OCI-M2 (cell line): ENCODE measurements around the gene MAP2.

ENCODE experiments used
- DNase-seq: peaks from one replicate; lab custom pipeline; 2025; ENCODE audit not compliant: unreplicated experiment; lab: John Stamatoyannopoulos, UW

The MAP2 gene

GRCh38 chr2:209696836-209697711, 273.2 kb downstream of the MAP2 start:
- no peak for DNase-seq

GRCh38 chr2:209702775-209703174, 278.9 kb downstream of the MAP2 start:
- no peak for DNase-seq

GRCh38 chr2:209713219-209713618, 289.4 kb downstream of the MAP2 start:
- DNase-seq: no peak

- no peak for DNase-seq
Observed at GRCh38 chr2:209719034-209719433, 295.2 kb downstream of the MAP2 start.

- DNase-seq: no peak
Observed at GRCh38 chr2:209721497-209721896, 297.6 kb downstream of the MAP2 start.

- DNase-seq: no peak
Observed at GRCh38 chr2:209726311-209726710, 302.5 kb downstream of the MAP2 start.

- DNase-seq: no peak
Observed at GRCh38 chr2:209727077-209727476, 303.2 kb downstream of the MAP2 start.

- no peak for DNase-seq
Observed at GRCh38 chr2:209734805-209735204, 311.0 kb downstream of the MAP2 start.

- no peak for DNase-seq
Observed at GRCh38 chr2:209741953-209742352, 318.1 kb downstream of the MAP2 start.

GRCh38 chr2:209753020-209753419, 329.2 kb downstream of the MAP2 start:
- no peak for DNase-seq

GRCh38 chr2:209757163-209757562, 333.3 kb downstream of the MAP2 start:
- no peak for DNase-seq

GRCh38 chr2:209761566-209761965, 337.7 kb downstream of the MAP2 start:
- no peak for DNase-seq

GRCh38 chr2:209762563-209762962, 338.7 kb downstream of the MAP2 start:
- no peak for DNase-seq

- no peak for DNase-seq
Observed at GRCh38 chr2:209763106-209763505, 339.3 kb downstream of the MAP2 start.

GRCh38 chr2:209766613-209767012, 342.8 kb downstream of the MAP2 start:
- no peak for DNase-seq

- DNase-seq: no peak
Observed at GRCh38 chr2:209767316-209767715, 343.5 kb downstream of the MAP2 start.

- no peak for DNase-seq
Observed at GRCh38 chr2:209768557-209768956, 344.7 kb downstream of the MAP2 start.

GRCh38 chr2:209771474-209772289, 347.8 kb downstream of the MAP2 start, which contains the start of gene UNC80:
TSS of gene UNC80 (plus strand) at chr2:209771832. CDS start at chr2:209772073, 241 bp downstream.
- no peak for DNase-seq

- DNase-seq: no peak
Observed at GRCh38 chr2:209772290-209772685, 348.4 kb downstream of the MAP2 start.

- no peak for DNase-seq
Observed at GRCh38 chr2:209773377-209773776, 349.5 kb downstream of the MAP2 start.
